Measurements from ENCODE around the gene SERPIND1. TPM values are rescaled to one million over a fixed set of nuclear protein-coding genes. Genes with fewer than 3 reads are reported as not detected.
"Not testable (repeated sequence)": the region's sequence is repeated elsewhere in the genome, so short reads cannot be mapped to it uniquely, and the experiment has no call there.

Gene SERPIND1
- total RNA-seq, 2 donors from 2014 or later, result not detected

- no peaks in the 10 kb centered on the region for H3K4me1 ChIP-seq (replicated peaks)
- WGBS, result 89% methylated on average over 5 of the region's 5 CpGs
- TF ChIP-seq, protein P1, sequence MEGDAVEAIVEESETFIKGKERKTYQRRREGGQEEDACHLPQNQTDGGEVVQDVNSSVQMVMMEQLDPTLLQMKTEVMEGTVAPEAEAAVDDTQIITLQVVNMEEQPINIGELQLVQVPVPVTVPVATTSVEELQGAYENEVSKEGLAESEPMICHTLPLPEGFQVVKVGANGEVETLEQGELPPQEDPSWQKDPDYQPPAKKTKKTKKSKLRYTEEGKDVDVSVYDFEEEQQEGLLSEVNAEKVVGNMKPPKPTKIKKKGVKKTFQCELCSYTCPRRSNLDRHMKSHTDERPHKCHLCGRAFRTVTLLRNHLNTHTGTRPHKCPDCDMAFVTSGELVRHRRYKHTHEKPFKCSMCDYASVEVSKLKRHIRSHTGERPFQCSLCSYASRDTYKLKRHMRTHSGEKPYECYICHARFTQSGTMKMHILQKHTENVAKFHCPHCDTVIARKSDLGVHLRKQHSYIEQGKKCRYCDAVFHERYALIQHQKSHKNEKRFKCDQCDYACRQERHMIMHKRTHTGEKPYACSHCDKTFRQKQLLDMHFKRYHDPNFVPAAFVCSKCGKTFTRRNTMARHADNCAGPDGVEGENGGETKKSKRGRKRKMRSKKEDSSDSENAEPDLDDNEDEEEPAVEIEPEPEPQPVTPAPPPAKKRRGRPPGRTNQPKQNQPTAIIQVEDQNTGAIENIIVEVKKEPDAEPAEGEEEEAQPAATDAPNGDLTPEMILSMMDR (IDR thresholded peaks at IDR 0.05), result no peak
- no peak for TF ChIP-seq POLR2A (IDR thresholded peaks at IDR 0.05)
- TF ChIP-seq POLR2AphosphoS5 (IDR thresholded peaks at IDR 0.05), result no peak
- H3K36me3 ChIP-seq, result peaks cover 4 to 16% of the 10 kb centered on the region in 2 donors
- no peak overlapping the region for H3K27ac ChIP-seq
- DNase-seq (ENCODE audit: low spot score), result no peak
- H3K9me3 ChIP-seq, result no peaks in the 10 kb centered on the region
- no peak overlapping the region for H3K4me3 ChIP-seq
- intact Hi-C loops (cut with DNase I), result no loop called here
- no peaks in the 10 kb centered on the region for H3K27me3 ChIP-seq (replicated peaks; ENCODE audit: insufficient read depth)
Measured at GRCh38 chr22:20814221-20814808, 40.4 kb downstream of the SERPIND1 start.

DNA sequence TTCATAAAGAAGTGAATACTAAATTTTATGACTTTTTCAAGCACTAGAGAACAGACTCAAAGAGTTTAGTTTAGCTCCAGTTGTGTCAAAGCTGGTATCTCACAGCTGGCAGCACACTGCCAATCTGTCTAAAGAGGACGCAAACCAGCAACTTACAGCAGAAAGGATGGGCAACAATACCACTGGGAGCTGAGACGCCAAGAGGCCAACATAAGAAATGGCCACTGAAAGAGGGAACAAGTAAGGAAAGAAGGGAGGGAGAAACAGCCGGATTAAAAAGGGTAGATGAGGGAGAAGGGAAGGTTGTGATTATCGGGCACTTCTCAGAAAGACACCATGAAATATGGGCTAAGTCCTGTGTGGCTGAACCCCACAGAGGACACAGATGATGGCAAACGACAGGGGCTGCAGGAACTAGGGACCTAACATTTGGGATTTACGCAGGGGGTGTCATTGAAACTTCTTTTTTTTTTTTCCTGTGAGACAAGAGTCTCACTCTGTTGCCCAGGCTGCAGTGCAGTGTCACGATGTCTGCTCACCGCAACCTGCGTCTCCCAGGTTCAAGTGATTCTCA, 41.7 kb downstream of the SERPIND1 start:
- Histone ChIP-seq H3K36me3 (peaks cover 4 to 12% of the 10 kb centered on the region in 2 donors), H3K4me1 (replicated peaks) (no peaks in the 10 kb centered on the region), H3K9me3 (no peaks in the 10 kb centered on the region), H3K27ac (no peak overlapping the region), H3K27me3 (replicated peaks; ENCODE audit: insufficient read depth) (no peaks in the 10 kb centered on the region), H3K4me3 (no peak overlapping the region)
- DNase-seq (ENCODE audit: low spot score), result no peak
- TF ChIP-seq POLR2A (IDR thresholded peaks at IDR 0.05), result no peak
- TF ChIP-seq POLR2AphosphoS5 (IDR thresholded peaks at IDR 0.05), result no peak
- TF ChIP-seq, protein P1 (IDR thresholded peaks at IDR 0.05), result no peak
- 94% methylated on average over 9 of the region's 9 CpGs for WGBS
- intact Hi-C loops (cut with DNase I), result no loop called here

DNA sequence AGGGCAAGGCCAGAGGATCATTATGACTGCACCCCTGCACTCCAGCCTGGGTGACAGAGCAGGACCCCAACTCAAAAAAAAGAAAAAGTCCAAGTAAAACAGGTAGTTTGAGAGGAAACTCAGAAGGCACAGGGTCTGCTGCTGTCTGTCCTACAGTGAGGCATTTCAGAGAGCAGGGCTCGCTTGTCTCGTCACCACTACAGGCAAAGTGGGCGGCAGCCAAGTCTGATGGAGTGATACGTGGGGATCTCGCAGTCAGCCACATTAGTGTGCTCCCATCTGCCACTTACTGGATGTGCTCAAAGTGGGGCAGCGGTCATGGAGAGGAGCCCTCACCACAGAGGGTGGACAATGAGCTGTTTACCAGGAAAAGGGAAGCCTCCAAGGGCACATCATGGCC, 42.6 kb downstream of the SERPIND1 start:
- Histone ChIP-seq H3K4me1 (replicated peaks) (no peaks in the 10 kb centered on the region), H3K27me3 (replicated peaks; ENCODE audit: insufficient read depth) (no peaks in the 10 kb centered on the region), H3K27ac (no peak overlapping the region), H3K36me3 (peaks cover 4 to 8% of the 10 kb centered on the region in 2 donors), H3K9me3 (no peaks in the 10 kb centered on the region), H3K4me3 (no peak overlapping the region)
- intact Hi-C loops (cut with DNase I), result no loop called here
- WGBS, result 97% methylated on average over 6 of the region's 6 CpGs
- DNase-seq (ENCODE audit: low spot score), result no peak
- no peak for TF ChIP-seq POLR2AphosphoS5 (IDR thresholded peaks at IDR 0.05)
- no peak for TF ChIP-seq POLR2A (IDR thresholded peaks at IDR 0.05)
- TF ChIP-seq, protein P1 (IDR thresholded peaks at IDR 0.05), result no peak

DNA sequence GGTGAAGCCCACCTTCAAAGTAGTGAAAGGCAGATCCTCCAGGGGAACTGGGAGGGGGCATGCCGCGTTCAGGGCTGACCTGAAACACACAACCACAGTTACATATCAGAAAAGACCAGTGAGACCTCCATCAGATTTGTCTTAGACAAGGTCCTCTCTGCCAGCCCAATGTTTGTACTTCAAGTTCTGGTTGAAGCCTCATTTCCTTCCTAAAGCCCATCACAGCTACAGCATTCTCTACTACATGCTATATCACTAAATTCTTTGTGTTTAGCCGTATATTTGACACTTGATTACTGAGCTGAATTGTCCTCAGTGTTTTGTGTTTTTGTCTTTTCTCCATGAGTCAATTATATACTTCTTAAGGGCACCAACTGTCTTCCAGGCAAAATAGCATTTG, 44.6 kb downstream of the SERPIND1 start:
- 83% methylated on average over 3 of the region's 3 CpGs for WGBS
- intact Hi-C loops (cut with DNase I), result no loop called here
- TF ChIP-seq POLR2AphosphoS5 (IDR thresholded peaks at IDR 0.05) (no peak), POLR2A (IDR thresholded peaks at IDR 0.05) (no peak)
- TF ChIP-seq, protein P1 (IDR thresholded peaks at IDR 0.05), result no peak
- Histone ChIP-seq H3K4me3 (no peak overlapping the region), H3K4me1 (replicated peaks) (no peaks in the 10 kb centered on the region), H3K27me3 (replicated peaks; ENCODE audit: insufficient read depth) (no peaks in the 10 kb centered on the region), H3K9me3 (no peaks in the 10 kb centered on the region), H3K36me3 (peaks cover 4 to 8% of the 10 kb centered on the region in 2 donors), H3K27ac (no peak overlapping the region)
- no peak for DNase-seq (ENCODE audit: low spot score)

GRCh38 chr22:20819471-20819870, 45.6 kb downstream of the SERPIND1 start:
- H3K27me3 ChIP-seq (replicated peaks; ENCODE audit: insufficient read depth), result no peaks in the 10 kb centered on the region
- DNase-seq (ENCODE audit: low spot score), result no peak
- no peak for TF ChIP-seq POLR2A (IDR thresholded peaks at IDR 0.05)
- TF ChIP-seq, protein P1 (IDR thresholded peaks at IDR 0.05), result no peak
- TF ChIP-seq POLR2AphosphoS5 (IDR thresholded peaks at IDR 0.05), result no peak
- no peaks in the 10 kb centered on the region for H3K4me1 ChIP-seq (replicated peaks)
- H3K9me3 ChIP-seq, result no peaks in the 10 kb centered on the region
- H3K36me3 ChIP-seq, result peaks cover 4 to 8% of the 10 kb centered on the region in 2 donors
- H3K4me3 ChIP-seq, result no peak overlapping the region
- intact Hi-C loops (cut with DNase I), result no loop called here
- H3K27ac ChIP-seq, result no peak overlapping the region
- WGBS, result 87% methylated on average over 9 of the region's 9 CpGs

- H3K27ac ChIP-seq; DNase-seq (ENCODE audit: low spot score); H3K9me3 ChIP-seq; H3K27me3 ChIP-seq (replicated peaks; ENCODE audit: insufficient read depth); H3K36me3 ChIP-seq; H3K4me3 ChIP-seq; H3K4me1 ChIP-seq (replicated peaks); intact Hi-C loops (cut with DNase I): not testable (repeated sequence)
- 95% methylated on average over 8 of the region's 8 CpGs for WGBS
Measured at GRCh38 chr22:20821717-20822239, 47.9 kb downstream of the SERPIND1 start.

Data from prostate gland (tissue), 2 donors.